Renal pelvis (tissue), 12 donors: ENCODE results near the gene SMIM33. TPM values are rescaled to one million over a fixed set of nuclear protein-coding genes. Genes with fewer than 3 reads are reported as not detected.
"Not testable (repeated sequence)": the region's sequence is repeated elsewhere in the genome, so short reads cannot be mapped to it uniquely, and the experiment has no call there.

ENCODE experiments used
- DNase-seq: peaks from one replicate; pipeline ENCODE4 v3.0.0-alpha.2; 2013
- long read RNA-seq, 16 experiments: transcript quantifications; one replicate each; lab custom pipeline, GENCODE V29; 2026
- polyA plus RNA-seq, 3 donors: library from polyadenylated mRNA; unstranded; fragments of 120-200 nt; gene quantifications; one replicate each; pipeline ENCODE4 v1.2.1, GENCODE V29; 2013; ENCODE audit not compliant: insufficient read length in 3 of 3

The SMIM33 gene
- under 1 TPM in 1 of 3 donors, not detected in 2; 0.12 TPM for polyA plus RNA-seq
- long read RNA-seq, donor 1, result 0 reads
- long read RNA-seq, donor 2, result 0 reads
- long read RNA-seq, donor 3, result 0 reads
- long read RNA-seq, donor 4, partial matches to known transcripts, result 18 of 32 reads
- long read RNA-seq, donor 4, other reads (novel, unspliced or antisense), result 14 of 32 reads
- long read RNA-seq, donor 5, partial matches to known transcripts, result 0 of 5 reads
- long read RNA-seq, donor 5, other reads (novel, unspliced or antisense), result 5 of 5 reads
- long read RNA-seq, donor 6, result 0 reads
- long read RNA-seq, donor 7, result 0 reads
- long read RNA-seq, donor 8, result 0 reads
- long read RNA-seq, donor 9, result 0 reads
- long read RNA-seq, donor 10, result 0 reads
- long read RNA-seq, donor 11, result 0 reads
- long read RNA-seq, donor 12, result 0 reads
- long read RNA-seq, donor 13, result 0 reads
- long read RNA-seq, donor 14, partial matches to known transcripts, result 24 of 33 reads
- long read RNA-seq, donor 14, other reads (novel, unspliced or antisense), result 9 of 33 reads
- long read RNA-seq, donor 15, result 0 reads
- long read RNA-seq, donor 16, partial matches to known transcripts, result 25 of 25 reads
- long read RNA-seq, donor 16, other reads (novel, unspliced or antisense), result 0 of 25 reads

DNA sequence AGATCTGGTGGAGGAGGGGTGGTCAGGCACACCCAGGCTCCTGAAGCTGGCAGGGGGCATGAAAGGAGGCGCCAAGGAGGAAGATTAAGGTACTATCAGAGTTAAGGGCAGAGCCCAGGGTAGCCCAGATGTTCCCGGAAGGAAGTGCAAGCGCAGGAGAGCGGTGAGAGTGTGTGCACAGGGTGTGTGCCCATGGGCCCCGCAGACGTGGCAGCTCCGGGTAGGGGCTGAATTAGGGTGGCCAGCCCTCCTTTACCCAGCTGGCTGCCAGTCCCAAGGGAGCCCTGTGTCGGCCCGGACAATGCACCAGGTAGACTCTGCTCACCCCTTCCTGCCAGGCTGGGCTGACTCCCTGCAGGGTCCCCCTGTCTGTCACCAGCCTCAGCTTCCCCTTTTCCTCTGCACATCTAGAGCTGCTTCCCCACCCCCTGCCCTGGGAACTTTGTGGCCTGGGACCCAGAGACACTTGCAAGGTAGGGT, at the start of gene SMIM33:
TSS of gene SMIM33 (plus strand) at position 184 of the 480 bp plus-strand sequence. CDS start at position 302, 118 bp downstream.
- DNase-seq, result no peak

DNA sequence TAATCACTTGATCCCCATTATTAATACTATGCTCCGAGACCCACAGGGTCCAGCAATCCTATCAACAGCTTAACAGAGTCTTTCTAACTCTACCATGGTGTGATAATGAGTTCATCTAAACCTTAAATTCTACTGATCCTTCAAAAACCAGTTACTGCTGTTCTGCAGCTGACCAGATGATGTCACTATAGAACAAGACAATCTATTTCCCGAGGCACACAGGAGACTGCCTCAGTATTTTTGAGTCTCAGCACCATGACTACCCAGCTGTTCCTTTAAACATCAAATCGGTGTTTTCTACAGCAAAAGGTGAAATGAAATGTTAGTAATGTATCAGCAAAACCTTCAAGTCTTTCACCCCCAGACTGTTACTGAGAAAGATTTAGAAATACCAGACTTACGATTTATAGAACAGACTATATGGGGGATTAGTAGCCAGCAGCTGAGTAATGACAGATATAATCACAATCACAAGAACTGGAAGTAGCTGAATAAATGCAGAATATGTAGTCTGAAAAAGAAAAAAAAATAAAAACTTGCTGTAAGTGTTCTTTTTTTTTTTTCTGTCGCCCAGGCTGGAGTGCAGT, 48.4 kb upstream of the SMIM33 start:
- peak; percentile 69 for DNase-seq

DNA sequence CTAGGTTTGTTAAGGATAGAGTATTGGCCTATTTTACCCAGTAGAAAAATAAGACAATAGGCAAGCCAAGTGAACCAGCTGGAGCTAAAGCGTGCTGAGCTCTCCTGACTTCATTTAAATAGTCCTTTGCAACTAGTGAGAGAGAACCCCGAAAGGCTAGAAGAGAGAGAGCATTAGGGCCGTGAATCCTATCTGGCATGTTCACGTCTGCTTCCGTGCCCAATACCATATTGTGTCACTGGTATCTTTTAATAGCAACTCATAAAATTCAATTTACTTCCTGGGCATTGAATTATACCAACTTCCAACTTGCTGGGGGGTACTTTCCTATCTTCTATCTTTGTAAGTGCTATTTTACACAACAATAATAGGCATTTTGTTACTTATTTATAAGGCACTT, 45.3 kb upstream of the SMIM33 start:
- DNase-seq, result no peak

DNA sequence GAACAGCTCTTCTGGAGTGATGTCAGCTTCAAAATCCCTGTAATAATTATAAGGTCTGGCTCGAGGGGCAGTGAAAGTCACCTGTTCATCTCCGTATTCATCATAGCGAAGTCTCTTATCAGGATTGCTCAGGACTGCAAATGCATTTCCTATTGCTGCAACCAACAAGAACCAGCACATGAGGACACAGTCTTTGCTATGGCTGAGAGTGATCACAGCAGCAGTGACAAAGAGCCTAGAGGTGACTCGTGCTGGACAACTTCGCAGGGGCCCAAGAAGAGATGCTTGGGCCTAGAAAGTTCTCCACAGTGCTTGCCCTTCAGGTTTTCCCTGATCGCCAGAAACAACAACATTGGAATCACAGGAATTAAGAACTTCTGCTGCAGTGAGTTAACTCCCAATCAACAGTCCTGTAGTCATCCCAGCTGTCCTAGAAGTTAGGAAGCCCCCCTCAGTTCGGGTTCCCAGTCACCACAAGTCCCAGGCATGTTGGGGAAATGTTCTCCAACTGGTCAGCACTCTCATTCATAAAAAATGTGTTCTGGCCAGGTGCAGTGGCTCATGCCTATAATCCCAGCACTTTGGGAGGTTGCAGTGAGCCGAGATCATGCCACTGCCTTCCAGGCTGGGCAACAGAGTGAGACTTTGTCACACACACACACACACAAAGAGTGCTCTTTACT, 44.5 kb upstream of the SMIM33 start:
- DNase-seq, result no peak

DNA sequence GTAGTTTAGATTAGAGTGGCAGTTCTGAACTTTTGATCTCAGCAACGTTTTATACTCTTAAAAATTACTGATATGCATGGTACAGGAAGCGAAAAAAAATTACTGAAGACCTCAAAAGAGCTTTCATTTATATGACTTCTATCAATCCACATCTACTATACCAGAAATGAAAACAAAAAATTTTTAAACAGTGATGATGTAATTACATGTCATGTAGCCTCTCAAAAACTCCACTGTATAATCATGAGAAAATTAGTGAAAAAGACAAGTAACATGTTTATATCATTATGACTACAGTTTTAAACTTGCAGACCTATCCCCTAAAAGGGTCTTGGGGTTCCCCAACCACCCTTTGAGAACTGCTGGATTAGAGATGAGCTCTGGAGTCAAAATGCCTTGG, 40.8 kb upstream of the SMIM33 start:
- no peak for DNase-seq

DNA sequence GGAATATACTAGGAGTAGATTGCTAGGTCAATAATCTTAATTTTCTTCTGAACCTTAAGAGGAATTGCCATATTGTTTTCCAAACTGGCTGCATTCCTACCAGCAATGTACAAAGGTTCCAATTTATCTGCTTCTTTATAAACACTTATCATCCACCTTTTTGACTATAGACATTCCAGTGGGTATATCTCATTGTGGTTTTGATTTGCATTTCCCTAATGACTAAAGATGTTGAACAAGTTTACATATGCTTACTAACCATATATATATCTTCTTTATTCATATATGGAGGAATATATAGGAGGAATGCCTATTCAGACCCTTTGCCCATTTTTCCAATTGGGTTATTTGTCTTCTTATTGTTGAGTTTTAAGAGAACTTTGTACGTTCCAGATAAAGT, 39.1 kb upstream of the SMIM33 start:
- no peak for DNase-seq

DNA sequence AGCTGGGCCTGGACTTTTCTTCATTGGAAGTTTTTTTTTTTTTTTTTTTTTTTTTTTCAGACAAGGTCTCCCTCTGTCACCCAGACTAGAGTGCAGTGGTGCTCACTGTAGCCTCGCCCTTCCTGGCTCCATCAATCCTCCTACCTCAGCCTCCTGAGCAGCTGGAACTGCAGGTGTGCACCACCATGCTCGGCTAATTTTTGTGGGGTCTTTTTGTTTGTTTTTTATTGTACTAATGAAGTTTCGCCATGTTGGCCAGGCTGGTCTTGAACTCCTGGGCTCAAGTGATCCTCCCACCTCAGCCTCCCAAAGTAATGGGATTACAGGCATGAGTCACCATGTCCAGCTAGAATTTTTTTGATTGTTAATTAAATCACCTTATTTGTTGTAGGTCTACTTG, 35.1 kb upstream of the SMIM33 start:
- DNase-seq, result no peak

DNA sequence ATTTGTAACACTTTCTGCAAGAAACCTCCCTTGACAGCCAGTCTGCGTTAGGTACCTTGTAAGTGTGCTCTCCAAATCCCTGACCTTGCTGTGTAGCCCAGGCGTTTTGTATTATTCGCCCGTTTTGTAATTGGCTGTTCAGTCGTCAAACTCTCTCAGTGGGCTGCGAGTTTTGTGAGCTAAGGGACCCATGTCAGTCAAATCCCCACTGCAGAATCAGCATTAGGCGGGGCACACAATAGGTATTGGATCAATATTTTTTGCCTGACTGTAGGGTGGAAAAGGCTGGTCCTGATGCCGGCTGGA, 32.1 kb upstream of the SMIM33 start:
- DNase-seq, result no peak

DNA sequence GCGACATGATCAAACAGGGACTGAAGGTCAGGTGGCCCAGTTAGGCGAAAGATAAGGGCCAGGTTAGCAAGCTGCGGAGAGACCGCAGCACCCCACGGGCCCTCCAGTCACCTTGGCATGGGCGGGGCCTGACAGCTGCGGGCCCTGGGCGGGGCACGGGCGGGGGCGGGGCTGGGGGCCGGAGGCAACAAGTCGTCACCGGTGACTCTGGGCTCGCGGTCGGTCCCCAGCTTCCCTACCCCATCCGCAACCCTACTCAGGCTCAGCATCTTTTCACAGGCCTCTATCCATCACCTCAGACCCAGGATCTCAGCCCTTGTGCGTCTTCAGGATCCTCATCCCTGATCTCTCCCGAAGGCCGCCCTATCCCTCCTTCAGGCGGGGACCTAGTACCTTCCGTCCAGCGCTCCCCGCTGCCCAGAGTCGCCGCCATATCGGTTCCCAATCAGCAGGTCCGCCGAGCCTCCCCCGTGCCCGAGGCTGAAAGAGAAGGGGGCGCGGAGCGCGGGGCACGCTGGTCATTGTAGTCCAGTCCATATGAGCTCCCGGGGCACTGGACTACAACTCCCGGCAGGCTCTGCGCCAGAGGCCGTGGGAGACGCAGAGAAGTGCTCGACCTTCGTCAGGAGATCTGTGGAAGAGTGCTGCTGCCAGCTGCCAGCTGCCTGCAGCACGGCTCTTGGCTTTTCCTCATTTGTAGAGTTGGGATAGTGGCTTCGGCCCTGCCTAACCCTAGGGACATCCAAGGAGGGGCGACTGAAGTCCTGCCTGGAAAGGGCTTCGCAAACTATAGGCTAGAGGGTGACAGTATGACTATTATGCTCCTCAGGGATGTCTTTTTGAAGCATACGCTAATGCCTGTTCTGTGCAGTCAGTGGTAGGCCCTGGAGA, 31.5 kb upstream of the SMIM33 start, which contains the start of gene DNAJC18:
TSS of gene DNAJC18 (minus strand) at position 513 of the 891 bp plus-strand sequence. CDS start at position 433, 80 bp downstream.
- DNase-seq, result peak; percentile 92

DNA sequence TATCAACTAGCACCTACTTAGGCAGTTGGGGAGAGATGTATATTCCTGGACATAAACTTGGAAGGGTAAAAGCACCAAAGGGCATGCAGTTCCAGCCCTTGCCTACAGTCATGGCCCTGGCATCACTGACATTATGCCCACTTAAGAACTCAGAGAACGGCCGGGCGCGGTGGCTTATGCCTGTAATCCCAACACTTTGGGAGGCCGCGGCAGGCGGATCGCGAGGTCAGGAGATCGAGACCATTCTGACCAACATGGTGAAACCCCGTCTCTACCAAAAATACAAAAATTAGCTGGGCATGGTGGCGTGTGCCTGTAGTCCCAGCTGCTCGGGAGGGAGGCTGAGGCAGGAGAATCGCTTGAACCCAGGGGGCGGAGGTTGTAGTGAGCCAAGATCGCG, 30.4 kb upstream of the SMIM33 start:
- not testable (repeated sequence) for DNase-seq

DNA sequence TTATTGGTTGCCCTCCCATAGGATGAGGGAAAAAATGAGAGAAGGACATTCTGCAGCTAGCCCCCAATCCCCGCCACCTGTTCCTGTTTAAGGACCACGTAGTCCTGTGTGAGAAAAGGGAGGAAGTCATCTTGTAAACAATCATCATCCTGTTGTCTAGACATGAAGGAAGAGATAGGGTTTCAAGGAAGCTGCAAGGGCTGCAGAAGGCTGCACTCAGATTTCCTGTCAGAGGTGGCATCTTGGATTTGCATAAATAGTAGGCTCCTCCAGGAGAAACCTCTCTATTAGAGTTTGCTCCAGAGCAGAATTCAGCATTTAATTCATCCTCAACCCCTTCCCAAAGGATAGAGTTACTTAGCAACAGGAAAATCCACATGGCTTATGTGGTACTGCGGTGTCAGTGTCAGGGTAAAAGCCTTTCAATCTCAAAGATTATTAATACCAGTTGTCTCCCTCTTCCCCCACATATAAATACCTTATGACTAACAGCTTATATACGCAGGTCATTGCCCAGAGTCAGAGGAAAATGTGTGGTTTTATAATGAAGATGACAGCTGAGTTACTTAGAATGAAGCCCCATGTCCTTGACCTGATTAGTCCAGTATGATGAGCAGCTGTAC, 26.9 kb upstream of the SMIM33 start:
- no peak for DNase-seq

DNA sequence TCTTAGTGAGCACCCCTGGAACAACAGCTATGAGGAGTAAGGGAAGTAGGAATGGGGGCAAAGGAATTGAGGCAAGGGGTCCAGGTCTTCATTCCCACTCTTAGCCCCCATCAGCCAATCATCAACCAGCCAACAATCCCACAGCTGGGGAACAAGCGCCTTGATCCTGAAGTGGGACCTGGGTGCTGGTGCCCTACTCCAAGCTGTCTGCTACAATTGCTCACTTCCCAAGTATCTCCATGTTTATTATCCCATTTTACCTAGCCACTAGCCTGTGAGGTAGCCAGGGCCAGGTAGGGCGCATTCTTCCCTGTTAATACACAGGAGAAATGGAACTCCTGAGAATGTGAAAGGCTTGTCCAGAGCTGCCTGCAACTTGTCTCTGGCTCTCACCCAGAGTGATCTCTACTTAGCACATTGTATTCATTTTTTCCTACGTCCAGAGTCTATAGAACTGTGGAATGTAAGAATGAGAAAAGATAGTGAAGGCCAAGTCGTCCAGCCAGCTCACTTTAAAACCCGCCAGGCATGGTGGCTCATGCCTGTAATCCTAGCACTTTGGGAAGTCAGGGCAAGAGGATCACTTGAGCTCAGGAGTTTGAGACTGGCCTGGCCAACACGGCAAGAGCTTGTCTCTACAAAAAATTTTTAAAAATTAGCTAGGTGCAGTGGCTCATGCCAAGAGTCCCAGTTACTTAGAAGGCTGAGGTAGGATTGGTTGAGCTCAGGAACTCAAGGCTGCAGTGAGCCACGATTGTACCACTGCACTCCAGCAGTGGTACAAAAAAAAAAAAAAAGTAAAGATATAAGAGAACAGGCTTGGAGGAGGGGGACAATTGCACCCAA, 25.3 kb upstream of the SMIM33 start:
- DNase-seq, result no peak

DNA sequence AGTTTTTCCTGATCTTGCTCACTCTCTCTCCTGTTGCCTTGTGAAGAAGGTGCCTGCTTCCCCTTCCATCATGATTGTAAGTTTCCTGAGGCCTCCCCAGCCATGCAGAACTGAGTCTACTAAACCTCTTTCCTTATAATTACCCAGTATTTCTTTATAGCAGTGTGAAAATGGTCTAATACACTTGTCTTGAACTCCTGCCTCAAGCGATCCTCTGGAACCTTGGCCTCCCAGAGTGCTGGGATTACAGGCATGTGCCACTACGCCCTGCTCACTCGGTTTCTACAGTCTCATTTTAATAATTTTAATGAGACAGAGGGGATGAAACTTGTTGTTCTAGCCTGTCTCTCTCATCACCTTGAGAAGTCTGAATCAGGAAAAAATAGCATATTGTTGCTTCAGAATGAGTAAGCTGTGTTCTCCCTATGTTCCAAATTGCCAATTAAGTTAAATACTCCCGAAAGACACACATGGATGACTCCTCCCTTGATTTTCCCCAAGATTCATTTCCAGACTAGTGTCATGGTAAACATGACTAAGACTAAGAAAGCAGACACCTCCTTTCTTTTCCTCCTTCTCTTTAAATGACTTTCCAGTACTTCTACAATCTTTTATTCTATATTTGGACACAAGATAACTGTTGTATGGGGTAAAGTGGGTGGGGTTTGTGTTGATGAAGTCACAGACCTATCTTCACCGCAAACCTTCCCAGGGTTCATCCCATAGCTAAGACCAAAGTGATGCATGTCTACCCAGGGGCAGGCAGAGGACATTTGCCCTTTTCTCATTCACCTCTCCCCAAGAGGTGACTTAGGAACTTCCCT, 23.6 kb upstream of the SMIM33 start:
- DNase-seq, result no peak

DNA sequence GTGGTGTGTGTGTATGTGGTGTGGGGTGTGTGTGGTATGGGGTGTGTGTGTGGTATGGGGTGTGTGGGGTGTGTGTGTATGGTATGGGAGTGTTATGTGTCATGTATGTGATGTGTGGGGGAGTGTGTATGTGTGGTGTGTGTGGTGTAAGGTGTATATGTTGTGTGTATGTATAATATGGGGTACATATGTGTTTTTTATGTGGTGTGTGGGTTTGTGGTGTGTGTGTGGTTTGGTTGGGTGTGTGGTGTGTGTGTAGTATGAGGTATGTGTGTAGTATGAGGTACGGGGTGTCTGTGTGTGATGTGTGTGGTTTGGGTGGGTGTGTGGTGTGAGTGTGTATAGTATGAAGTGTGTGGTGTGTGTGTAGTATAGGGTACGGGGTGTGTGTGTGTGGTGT, 19.6 kb upstream of the SMIM33 start:
- no peak for DNase-seq

DNA sequence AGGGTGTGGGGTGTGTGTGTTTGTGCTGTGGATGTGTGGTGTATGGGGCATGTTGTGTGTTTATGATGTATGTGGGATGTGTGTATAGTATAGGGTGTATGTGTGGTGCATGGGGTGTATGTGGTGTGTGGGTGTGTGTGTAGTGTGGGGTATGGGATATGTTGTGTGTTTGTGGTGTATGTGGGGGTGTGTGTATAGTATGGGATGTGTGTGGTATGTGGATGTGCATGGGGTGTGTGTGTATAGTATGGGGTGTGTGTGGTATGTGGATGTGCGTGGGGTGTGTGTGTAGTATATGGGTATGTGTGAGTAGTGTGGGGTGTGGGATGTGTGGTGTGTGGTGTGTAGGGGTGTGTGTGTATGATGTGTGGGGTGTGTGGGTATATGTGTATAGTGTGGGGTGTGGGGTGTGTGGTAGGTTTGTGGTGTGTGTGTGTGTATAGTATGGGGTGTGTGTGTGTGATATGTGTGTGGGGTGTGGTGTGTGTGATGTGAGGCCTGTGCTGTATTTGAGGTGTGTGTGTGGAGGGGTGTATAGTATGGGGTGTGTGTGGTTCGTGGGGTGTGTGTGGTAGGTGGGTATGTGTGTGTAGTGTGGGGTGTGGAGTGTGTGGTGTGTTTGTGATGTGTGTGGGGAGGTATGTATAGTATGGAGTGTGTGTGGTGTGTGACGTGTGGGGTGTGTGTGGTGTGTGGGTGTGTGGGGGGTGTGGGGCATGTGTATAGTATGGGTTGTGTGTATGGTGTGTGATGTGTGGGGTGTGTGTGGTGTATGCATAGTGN, 18.7 kb upstream of the SMIM33 start:
- no peak for DNase-seq

DNA sequence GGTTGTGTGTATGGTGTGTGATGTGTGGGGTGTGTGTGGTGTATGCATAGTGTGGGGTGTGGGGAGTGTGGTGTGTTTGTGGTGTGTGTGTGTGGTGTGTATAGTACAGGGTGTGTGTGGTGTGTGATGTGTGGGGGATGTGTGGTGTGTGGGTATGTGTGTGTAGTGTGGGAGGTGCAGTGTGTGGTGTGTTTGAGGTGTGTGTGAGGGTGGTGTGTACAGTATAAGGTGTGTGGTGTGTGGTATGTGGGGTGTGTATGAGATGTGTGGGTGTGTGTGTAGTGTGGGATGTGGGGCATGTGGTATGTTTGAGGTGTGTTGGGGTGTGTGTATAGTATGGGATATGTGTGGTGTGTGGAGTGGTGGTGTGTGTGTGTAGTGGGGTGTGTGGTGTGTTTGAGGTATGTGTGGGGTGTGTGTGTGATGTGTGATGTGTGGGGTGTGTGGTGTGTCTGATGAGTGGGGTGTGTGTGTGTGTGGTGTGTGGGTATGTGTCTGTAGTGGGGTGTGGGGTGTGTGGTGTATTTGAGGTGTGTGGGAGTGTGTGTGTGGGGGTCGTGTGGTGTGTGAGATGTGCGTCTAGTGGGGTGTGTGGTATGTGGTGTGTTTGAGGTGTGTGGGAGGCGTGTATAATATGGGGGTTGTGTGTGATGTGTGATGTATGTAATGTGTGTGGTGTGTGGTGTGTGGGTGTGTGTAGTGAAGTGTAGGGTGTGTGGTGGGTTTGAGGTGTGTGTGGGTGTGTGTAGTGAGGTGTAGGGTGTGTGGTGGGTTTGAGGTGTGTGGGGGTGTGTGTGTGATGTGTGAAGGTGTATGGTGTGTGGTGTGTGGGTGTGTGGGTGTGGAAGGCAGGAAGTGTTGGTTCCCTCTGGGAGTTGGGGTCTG, 16.9 kb upstream of the SMIM33 start:
- no peak for DNase-seq
